ENCODE measurements around the gene AGPS. TPM values are rescaled to one million over a fixed set of nuclear protein-coding genes. Genes with fewer than 3 reads are reported as not detected.

The AGPS gene
- total and polyA plus RNA-seq, 9 of the 15 experiments (the other 6 are each of a cell fraction or from before 2014, with no cell fraction given), result 15.5 to 211 (median 63.1) TPM

GRCh38 chr2:177380181-177380580 is 12.4 kb upstream of the AGPS start (continued):
- TF ChIP-seq MGA (IDR thresholded peaks at IDR 0.05) (no peak), ZNF407 (IDR thresholded peaks at IDR 0.05; ENCODE audit: low read depth) (no peak), ZNF143 (CRISPR knock-in tag; IDR thresholded peaks at IDR 0.05) (no peak), TAF9B (IDR thresholded peaks at IDR 0.05; ENCODE audit: partially characterized antibody) (no peak), ZBTB17 (CRISPR knock-in tag; IDR thresholded peaks at IDR 0.05) (no peak)
